Measurements from ENCODE around the gene CNTNAP1.

CNTNAP1 gene

DNA sequence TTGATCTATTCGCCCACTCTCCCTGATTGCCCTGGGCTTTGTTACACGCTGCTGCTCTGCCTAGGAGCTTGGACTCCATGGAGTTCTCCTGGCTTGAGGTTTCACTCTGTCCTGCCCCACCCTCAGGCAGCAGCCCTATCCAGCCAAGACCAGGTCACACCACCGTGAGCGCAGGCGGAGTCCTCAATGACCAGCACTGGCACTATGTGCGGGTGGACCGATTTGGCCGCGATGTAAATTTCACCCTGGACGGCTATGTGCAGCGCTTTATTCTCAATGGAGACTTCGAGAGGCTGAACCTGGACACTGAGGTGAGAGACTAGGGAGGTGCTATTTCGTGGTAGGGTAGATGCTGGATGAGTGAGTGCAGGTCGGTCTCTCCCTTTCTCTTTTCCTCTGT is 3.5 kb downstream of the CNTNAP1 start:
- peak; percentile 59 for DNase-seq (ENCODE audit: low spot score)

DNA sequence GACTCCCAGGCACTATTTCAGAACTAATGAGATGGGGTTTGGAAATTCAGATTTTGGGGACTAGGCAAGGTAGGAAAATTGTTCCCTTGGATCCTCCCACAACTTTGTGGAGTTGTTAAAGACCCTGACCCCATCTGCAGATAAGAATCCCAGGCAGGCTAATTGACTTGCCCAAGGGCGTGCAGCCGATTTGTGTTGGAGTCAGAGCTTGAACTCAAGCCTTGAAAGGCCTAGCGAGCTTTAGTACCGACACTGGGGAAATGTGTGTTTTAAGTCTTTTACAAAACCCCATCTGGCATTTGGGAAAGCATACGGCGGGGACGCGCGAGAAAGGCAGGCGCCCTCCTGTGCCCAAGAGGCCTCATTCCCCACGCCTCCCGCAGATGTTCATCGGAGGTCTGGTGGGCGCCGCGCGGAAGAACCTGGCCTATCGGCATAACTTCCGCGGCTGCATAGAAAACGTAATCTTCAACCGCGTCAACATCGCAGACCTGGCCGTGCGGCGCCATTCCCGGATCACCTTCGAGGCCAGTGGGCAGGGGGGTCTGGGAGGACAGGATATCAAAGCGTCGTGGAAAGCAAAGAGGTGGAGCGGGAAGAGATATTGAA is 4.3 kb downstream of the CNTNAP1 start:
- no peak for DNase-seq (ENCODE audit: low spot score)

DNA sequence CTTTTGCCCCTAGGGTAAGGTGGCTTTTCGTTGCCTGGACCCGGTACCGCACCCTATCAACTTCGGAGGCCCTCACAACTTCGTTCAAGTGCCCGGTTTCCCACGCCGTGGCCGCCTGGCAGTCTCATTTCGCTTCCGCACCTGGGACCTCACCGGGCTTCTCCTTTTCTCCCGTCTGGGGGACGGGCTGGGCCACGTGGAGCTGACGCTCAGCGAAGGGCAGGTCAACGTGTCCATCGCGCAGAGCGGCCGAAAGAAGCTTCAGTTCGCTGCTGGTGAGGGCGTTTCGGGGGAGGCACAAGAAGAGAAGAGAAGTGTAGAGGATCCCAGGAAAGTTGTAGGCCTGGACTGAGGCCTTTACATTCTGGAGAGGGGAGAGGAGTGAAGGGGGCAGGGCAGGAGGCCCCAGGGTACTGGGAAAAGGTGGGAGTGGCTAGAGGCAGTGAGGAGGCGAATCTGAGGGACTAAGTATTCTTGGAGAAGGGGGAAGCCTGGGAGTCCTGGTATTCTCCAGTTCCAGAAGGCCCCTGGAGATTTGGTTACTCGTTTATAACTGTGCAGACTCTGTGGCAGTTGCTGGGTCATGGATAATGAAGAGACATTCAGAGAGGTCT is 5.5 kb downstream of the CNTNAP1 start:
- DNase-seq (ENCODE audit: low spot score), result no peak

DNA sequence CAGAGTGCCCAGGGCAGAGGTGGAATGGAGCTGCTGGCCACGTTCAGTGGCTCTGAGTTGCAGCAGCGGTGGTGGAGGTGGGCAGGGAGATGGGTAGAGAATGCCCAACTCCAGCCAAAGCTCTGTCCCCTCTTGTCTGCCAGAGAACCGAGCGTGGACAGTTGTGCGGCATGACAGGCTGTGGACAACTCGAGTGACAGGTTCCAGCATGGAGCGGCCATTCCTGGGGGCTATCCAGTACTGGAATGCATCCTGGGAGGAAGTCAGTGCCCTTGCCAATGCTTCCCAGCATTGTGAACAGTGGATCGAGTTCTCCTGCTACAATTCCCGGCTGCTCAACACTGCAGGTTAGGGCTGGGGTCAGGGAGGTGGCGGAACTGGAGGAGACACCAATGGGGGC is 8.3 kb downstream of the CNTNAP1 start:
- no peak for DNase-seq (ENCODE audit: low spot score)

DNA sequence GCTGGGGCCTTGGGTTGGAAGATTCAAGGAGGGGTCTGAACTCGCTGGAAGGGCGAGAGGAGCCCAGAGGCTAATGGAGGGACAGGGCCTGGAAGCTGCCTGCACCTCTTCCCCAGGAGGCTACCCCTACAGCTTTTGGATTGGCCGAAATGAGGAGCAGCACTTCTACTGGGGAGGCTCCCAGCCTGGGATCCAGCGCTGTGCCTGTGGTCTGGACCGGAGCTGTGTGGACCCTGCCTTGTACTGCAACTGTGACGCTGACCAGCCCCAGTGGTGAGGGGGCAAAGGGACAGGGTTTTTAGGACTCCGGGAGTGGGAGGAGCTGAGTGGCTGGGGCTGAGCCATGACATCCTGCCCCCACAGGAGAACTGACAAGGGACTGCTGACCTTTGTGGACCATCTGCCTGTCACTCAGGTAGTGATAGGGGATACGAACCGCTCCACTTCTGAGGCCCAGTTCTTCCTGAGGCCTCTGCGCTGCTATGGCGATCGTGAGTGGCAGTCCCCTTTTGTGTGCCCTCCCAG is 8.8 kb downstream of the CNTNAP1 start:
- DNase-seq (ENCODE audit: low spot score), result no peak

DNA sequence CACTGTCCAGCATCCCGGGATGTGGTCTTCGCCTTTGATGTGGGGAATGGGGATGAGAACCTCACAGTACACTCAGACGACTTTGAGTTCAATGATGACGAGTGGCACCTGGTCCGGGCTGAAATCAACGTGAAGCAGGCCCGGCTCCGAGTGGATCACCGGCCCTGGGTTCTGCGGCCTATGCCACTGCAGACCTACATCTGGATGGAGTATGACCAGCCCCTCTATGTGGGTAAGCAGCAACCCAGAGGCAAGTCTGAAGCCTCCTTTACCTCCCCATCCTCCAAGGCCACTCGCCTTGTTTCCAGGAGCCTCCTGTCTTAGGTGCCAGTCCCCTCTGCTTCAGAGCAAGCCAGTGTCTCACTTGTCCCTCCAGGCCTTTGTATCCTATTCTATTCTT is 10.2 kb downstream of the CNTNAP1 start:
- no peak for DNase-seq (ENCODE audit: low spot score)

DNA sequence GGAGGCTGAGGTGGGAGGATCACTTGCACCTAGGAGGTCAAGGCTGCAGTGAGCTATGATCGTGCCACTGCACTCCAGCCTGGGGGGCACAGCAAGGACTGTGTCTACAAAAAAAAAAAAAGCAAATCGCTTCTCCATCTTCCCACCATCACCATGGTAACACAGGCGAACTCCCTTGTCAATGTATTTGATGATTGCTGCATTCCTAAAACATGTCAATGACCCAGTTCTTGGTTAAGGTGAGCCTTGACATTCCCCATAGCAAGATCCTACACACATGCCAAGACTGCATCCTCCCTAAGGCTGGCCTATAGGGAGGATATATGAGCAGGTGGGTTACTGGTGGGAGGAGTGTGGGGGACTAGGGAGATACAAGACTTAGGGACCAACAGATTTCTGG is 12.2 kb downstream of the CNTNAP1 start:
- no peak for DNase-seq (ENCODE audit: low spot score)

DNA sequence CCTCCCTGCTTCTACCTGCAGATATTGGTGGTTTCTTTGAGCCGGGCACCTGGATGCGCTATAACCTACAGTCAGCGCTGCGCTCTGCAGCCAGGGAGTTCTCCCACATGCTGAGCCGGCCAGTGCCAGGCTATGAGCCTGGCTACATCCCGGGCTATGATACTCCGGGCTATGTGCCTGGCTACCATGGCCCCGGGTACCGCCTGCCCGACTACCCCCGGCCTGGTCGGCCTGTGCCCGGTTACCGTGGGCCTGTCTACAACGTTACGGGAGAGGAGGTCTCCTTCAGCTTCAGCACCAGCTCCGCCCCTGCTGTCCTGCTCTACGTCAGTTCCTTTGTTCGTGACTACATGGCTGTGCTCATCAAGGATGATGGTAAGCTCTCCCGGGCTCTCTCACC is 13.2 kb downstream of the CNTNAP1 start:
- no peak for DNase-seq (ENCODE audit: low spot score)

DNA sequence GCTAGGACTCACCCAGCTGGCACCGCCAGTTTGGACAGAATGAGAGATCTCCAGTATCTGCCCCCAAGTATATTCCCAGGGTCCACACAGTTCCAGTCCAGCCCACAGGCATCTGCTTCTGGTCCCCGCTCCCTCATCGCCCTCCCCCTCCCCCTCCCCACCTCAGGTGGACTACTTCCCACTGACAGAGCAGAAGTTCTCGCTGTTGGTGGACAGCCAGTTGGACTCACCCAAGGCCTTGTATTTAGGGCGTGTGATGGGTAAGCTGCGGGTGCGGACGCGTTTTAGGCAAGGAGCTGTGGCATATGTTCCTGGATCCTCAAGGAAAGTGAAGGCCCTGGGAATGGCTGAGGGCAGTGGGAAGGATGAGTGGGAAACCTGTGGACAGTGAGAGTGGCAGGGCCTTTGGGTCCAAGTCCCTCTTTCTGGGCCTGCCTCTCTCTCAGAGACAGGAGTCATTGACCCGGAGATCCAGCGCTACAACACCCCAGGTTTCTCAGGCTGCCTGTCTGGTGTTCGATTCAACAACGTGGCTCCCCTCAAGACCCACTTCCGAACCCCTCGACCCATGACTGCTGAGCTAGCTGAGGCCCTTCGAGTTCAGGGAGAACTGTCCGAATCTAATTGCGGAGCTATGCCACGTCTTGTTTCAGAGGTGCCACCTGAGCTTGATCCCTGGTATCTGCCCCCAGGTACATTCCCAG is 14.9 kb downstream of the CNTNAP1 start:
- DNase-seq (ENCODE audit: low spot score), result no peak

DNA sequence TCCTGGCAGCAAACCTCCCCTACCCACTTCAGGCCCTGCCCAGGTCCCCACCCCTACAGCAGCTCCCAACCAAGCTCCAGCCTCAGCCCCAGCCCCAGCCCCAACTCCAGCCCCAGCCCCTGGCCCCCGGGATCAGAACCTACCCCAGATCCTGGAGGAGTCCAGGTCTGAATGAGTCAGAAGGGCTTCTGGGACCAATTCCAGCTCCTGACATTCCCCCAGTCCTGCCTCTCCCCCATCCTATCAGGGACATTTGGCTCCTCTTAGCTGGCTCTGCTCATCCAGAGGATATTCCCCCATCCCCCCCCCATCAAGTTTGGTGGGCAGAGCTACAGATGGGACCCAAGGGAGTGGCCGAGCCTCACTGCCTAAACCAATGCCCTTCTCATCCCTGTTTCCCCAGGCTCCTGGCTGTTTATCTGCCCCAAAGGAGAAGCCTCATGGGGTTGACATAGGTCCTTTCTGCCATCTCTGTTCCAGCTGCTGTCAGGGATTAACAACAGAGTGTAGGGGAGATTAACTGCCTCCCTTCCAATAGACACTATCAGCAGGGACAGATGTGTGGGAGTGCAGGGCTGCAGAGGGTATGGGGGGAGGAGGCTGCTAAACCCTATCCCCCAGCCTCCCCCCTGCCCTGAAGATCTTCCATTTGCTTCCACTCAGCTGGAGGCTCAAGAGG is 16.5 kb downstream of the CNTNAP1 start:
- no peak for DNase-seq (ENCODE audit: low spot score)

DNA sequence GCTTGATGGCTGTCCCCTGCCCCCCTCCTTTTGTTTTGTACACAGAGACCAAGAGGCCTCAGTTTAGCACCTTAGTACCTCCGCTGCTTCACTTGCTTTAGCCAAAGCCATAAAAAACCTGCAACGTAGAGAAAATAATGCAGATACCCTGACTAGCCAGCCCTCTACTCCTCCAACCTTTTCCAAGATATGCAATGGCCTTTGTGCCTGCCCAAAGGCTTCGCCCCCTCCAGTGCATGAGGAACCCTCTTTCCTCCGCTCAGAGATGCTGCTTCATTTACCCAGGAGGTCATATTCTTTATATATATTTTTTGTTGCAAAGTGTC is 17.0 kb downstream of the CNTNAP1 start:
- DNase-seq (ENCODE audit: low spot score), result no peak

DNA sequence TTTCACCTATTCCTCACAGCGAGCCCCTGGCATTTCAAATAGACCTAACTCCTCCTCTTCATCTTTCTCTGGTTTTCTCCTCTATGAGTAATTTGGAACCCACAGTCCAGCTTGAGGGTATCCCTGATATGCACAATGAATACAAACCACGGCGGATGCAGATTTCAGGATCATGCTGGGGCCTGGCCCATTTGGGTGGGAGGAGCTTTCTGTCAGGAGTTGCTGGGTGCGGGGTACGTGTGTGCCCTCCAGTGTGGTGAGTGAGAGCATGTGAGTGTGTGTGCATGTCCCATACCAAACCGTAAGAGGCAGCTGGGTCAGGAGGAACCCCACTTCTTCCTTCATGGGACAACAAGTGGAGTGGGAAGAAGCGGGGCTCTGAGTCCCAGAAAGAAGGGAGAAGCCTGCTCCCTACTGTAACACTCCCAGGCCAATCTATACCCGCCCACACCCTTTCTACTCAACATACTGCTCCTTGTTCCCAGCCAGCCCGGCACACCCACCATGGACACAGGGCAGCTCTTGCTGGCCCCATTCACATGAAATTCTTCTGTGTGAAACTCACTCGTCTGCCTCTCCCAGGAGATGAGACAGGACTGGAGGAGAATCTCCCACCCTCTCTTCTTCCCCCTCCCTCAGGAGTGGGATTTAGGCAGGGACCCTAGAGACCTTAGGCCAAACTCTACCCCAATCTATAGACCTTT is 18.4 kb downstream of the CNTNAP1 start:
- DNase-seq (ENCODE audit: low spot score), result no peak

DNA sequence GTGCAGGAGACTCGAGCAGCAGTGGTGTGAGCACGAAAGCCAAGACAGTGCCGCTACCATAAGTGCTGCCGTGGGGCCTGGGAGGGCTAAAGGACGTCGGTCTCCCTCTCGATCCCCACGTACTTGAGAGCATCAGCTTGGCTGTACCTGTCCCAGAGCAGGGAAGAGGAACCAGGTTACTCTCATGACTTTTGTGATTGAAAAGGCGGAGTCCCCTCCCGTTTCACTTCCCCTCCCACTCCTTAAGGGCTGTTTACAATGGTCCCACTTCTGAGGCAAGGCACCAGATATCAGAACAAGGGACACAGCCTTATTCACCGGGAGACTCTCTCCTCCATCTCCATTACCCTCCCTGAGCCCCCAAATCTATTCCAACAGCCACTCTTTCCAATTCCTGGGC is 20.1 kb downstream of the CNTNAP1 start:
- no peak for DNase-seq (ENCODE audit: low spot score)

DNA sequence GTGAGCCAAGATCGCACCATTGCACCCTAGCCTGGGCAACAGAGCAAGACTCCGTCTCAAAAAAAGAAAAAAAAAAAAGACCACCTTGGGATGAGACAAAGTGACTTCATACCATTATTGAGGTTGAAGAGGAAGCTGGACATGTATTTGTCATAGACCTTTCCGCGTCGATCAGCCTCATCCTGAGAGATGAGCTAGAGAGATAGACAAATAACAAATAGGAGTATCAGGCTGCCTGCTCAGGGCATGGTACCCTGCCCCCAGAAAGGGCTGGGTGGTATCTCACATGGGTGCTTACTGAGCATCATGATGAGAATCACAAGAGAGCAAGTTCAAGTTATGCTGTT is 22.1 kb downstream of the CNTNAP1 start:
- DNase-seq (ENCODE audit: low spot score), result no peak

DNA sequence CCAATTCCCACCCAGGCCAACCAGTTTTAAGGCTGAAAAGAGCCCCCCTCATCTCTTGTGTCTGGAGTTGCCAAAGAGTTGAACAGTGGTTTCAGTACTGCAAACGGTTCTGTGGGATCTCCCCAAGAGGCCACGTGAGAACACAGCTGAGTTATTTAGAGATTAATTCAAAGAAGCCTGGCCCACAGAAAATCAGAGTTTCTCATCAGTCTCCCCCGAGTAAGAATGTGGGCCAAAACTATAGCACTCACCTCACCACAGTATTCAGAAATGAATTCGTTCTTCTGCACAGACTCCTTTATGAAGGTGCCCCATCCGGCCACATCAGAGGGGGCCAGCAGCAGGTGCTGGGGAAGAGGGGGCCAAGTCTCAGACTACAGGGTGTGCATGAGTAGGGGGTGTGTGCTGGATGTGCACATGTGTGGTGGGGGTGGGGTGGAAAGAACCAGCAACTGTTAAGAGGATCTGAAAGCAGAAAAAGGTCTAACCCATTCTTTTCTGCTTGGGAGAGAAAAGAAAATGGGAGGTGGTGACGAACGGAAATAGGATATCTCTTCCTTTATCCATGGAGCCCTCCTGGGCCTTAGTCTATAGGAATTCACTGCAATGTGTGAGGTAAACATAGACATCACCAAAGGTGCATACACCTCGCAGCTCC is 22.6 kb downstream of the CNTNAP1 start:
- no peak for DNase-seq (ENCODE audit: low spot score)

DNA sequence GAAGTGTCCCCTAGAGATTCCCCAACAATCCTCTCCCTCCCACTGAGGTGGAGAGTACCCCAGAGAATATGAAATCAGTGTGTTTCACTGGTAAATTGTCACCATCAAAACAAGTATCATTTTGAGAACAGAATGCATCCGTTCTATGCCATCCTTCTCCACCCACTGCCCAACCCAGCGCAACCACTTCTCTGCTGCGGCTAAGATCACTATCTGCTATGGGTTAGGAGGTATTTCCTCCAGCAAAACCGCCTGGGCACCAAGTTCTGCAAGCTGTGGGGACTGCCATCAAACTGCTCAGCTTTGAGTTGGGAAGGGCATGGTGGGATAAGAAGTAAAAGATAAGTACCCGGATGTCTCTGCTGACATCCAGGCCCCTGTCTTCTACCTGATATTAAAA is 24.4 kb downstream of the CNTNAP1 start:
- no peak for DNase-seq (ENCODE audit: low spot score)

DNA sequence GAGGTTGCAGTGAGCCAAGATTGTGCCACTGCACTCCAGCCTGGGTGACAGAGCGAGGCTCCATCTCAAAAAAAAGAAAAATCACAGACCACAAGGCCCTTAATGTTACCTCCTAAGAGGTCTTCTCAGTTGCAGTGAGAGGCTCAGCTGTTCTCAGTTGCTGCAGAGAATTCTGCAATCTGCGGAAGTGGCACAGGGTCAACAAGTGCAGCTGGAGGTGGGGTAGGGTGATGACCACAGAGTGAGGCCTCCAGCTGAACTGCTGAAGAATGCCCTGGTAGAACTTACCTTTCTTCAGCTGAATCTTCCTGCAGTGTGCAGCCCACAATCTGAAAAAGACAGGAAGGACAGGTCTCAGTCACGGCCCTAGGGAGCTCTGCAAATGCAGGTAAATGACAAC is 26.3 kb downstream of the CNTNAP1 start:
- DNase-seq (ENCODE audit: low spot score), result no peak

DNA sequence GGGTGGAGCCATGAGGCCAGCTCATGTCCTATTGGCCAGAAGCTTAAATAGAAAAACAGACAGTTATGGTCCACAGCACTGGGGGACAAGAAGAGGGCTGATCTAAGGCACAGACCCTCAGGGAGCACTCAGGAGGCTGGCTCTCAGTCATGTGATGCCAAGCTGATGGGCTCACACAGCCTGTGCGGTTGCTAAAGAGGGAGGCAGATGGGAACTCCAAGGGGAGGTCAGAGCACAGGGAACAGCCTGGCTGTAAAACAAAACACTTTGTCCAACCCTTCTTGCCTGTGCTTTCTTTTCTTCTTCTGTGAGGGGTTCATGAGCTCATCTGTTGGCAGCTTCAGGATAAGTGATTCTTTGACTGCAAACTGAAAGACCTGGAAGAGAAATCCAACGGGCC is 27.2 kb downstream of the CNTNAP1 start:
- DNase-seq (ENCODE audit: low spot score), result peak; percentile 83

DNA sequence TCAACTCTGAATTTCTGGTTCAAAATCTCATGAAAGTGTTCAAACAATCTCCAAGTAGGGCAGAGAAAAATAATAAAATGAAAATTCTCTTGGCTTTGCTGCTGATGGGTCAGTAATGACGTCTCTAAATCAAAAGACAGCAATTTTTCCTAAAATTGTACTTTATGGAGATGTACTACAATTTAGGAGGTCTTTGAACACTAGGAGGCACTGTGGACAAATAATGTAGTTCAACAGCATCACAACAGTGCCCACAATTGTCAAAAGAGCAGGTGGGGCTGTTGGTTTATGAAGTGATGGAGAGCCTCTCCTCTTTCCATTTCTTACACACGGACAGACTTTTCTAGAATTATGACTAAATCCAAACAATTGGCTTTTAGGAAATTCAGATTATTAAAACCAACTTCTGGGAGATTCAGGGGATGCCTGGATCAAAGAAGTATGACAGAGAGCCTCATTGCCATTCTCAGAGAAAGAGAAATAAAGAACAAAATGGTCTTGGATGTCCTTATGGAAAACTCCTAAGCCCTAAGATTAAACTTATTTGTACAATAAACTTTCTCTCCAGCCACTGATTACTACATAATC is 38.8 kb downstream of the CNTNAP1 start:
- DNase-seq (ENCODE audit: low spot score), result peak; percentile 71

DNA sequence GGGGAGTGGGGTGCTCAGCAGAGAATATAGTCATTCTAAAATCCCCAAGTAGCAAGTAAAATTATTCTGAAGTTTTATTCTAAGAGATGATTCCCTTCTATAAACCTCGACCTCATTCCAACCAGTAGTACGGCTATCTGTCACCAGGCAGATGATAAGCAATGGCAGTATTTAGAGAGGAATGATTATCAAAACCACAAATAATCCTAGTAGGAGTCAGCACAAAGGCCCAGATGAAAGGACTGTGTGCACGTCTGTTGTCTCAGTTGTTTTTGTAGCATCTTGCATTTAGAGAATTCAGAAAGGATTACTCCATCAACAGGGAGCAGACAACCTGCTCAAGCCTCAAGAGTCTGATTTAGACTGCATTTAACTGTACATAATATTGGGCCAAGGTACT is 41.3 kb downstream of the CNTNAP1 start:
- DNase-seq (ENCODE audit: low spot score), result no peak

DNA sequence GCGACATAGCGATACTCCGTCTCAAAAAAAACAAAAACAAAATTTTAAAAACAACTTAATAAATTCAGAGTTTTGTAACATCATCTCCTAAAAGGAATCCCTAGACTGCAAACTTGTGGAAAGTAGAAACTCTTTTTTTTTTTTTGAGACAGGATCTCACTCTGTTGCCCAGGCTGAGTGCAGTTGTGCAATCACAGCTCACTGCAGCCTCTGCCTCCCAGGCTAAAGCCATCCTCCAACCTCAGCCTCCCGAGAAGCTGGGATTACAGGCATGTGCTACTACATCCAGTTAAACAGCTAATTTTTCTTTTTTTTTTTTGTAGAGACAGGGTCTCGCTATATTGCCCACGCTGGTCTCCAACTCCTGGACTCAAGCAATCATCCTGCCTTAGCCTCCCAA is 42.8 kb downstream of the CNTNAP1 start:
- no peak for DNase-seq (ENCODE audit: low spot score)

DNA sequence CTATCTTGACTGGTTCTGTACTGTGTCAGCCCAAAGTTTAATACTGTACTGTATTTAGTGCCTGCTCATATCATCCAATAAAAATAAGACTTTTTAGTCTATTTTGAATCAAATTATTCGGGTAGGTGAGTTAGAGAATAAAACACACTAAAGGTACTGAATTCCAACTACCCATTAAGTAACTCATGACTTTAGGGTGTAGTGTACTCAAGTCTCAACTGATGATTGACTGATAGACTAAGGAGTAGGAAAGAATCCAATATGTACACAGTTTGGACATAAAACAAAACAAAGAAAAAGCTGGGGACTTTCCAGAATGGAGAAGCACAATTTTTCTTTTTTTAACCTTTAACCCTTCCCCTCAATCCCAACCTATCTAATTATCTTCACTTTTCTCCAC is 58.4 kb downstream of the CNTNAP1 start:
- no peak for DNase-seq (ENCODE audit: low spot score)

Measured in cerebellar cortex (tissue), 1 donor.